ENCODE measurements around the gene SMG5. TPM values are rescaled to one million over a fixed set of nuclear protein-coding genes. Genes with fewer than 3 reads are reported as not detected.
A peak's percentile ranks its signal among the peaks of the same experiment; 100 is the strongest.

Gene SMG5
- total RNA-seq, 2 experiments from 2014 or later = 51.6 to 56.1 TPM

DNA sequence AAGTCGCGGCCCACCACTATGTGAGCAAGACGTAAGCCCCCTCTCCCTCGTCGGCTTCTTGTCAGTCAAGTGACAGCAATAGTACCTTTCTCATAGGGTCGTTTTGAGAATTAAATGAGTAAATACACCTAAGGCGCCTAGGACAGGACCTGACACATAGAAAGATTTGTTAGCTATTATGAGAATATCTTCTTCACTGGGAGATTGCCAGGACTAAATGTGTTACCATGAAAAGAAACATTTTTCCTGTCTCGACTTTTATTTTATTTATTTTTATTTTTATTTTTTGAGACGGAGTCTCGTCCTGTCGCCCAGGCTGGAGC lies 69.0 kb downstream of the SMG5 start:
- no peaks in the 10 kb centered on the region for H3K27me3 Mint-ChIP-seq
- Histone ChIP-seq H3K9me3 (ENCODE audit: control insufficient read depth in 1 of 2, insufficient read depth in 1 of 2, low read length in 2 of 2) (no peaks in the 10 kb centered on the region), H3K4me1 (ENCODE audit: insufficient read depth, low read length) (peaks cover 51% of the 10 kb centered on the region), H3K27ac (ENCODE audit: low read depth in 1 of 2, low read length in 2 of 2) (peak overlapping the region; percentile 90 to 98), H3K36me3 (ENCODE audit: insufficient read depth, low read length) (peaks cover 28% of the 10 kb centered on the region), H3K4me3 (ENCODE audit: low read length) (peak overlapping the region; percentile 69), H3K27me3 (ENCODE audit: control insufficient read depth in 1 of 2, insufficient read depth in 2 of 2, low read length in 2 of 2) (no peaks in the 10 kb centered on the region)
- no peaks in the 10 kb centered on the region for H3K9me3 Mint-ChIP-seq
- peak overlapping the region; percentile 98 for H3K4me3 Mint-ChIP-seq
- ATAC-seq (ENCODE audit: poor library complexity) = no peak
- TF ChIP-seq, protein P1, sequence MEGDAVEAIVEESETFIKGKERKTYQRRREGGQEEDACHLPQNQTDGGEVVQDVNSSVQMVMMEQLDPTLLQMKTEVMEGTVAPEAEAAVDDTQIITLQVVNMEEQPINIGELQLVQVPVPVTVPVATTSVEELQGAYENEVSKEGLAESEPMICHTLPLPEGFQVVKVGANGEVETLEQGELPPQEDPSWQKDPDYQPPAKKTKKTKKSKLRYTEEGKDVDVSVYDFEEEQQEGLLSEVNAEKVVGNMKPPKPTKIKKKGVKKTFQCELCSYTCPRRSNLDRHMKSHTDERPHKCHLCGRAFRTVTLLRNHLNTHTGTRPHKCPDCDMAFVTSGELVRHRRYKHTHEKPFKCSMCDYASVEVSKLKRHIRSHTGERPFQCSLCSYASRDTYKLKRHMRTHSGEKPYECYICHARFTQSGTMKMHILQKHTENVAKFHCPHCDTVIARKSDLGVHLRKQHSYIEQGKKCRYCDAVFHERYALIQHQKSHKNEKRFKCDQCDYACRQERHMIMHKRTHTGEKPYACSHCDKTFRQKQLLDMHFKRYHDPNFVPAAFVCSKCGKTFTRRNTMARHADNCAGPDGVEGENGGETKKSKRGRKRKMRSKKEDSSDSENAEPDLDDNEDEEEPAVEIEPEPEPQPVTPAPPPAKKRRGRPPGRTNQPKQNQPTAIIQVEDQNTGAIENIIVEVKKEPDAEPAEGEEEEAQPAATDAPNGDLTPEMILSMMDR (IDR thresholded peaks at IDR 0.05) = no peak
- CTCF ChIA-PET = interaction anchor here (0.8 to 4.5 kb wide), 3 partner anchors 11 to 117 kb away, joined by 3 to 45 read pairs (median 6); partner anchors contain the start of gene SMG5
- DNase-seq = no peak
- intact Hi-C loops (cut with DNase I, micrococcal nuclease) = loop anchor here in 1 of 2 experiments (5.0 to 10.0 kb wide), 2 partner anchors 124 to 531 kb away; partner anchors contain the start of genes CCT3, MRPL24 and TSACC
- POLR2A ChIA-PET = interaction anchor here (0.8 to 2.8 kb wide), 26 partner anchors 11 to 576 kb away, joined by 3 to 46 read pairs (median 6); partner anchors contain the start of genes CCT3, SEMA4A, SLC25A44 and SMG5
- peak overlapping the region; percentile 99 for H3K27ac Mint-ChIP-seq
- H3K4me1 Mint-ChIP-seq (ENCODE audit: low read depth) = peaks cover 40% of the 10 kb centered on the region
- peaks cover 74% of the 10 kb centered on the region for H3K36me3 Mint-ChIP-seq (ENCODE audit: low read depth)

DNA sequence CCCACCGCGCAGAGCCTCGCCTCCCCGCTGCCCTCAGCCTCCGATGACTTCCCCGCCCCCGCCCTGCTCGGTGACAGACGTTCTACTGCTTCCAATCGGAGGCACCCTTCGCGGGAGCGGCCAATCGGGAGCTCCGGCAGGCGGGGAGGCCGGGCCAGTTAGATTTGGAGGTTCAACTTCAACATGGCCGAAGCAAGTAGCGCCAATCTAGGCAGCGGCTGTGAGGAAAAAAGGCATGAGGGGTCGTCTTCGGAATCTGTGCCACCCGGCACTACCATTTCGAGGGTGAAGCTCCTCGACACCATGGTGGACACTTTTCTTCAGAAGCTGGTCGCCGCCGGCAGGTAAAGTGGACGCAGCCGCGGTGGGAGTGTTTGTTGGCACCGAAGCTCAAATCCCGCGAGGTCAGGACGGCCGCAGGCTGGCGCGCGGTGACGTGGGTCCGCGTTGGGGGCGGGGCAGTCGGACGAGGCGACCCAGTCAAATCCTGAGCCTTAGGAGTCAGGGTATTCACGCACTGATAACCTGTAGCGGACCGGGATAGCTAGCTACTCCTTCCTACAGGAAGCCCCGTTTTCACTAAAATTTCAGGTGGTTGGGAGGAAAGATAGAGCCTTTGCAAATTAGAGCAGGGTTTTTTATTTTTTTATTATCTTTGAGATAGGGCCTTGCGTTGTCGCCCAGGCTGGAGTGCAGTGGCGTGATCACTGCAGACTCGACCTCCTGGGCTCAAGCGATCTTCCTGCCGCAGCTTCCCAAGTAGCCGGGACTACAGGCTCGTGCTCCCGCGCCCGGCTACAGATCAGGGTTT lies 69.6 kb downstream of the SMG5 start, which contains the start of gene PMF1:
Gene PMF1, plus strand, starts transcription at position 175 of the 811 bp plus-strand sequence. Its CDS starts 9 bp downstream, at position 184.
- peak; percentile 96 for ATAC-seq (ENCODE audit: poor library complexity)
- Histone ChIP-seq H3K9me3 (ENCODE audit: control insufficient read depth in 1 of 2, insufficient read depth in 1 of 2, low read length in 2 of 2) (no peaks in the 10 kb centered on the region), H3K36me3 (ENCODE audit: insufficient read depth, low read length) (peaks cover 33% of the 10 kb centered on the region), H3K4me1 (ENCODE audit: insufficient read depth, low read length) (peaks cover 46% of the 10 kb centered on the region), H3K27me3 (ENCODE audit: control insufficient read depth in 1 of 2, insufficient read depth in 2 of 2, low read length in 2 of 2) (no peaks in the 10 kb centered on the region), H3K27ac (ENCODE audit: low read depth in 1 of 2, low read length in 2 of 2) (peak within 1 kb of the TSS; percentile 90 to 98), H3K4me3 (ENCODE audit: low read length) (peak within 1 kb of the TSS; percentile 69)
- H3K36me3 Mint-ChIP-seq (ENCODE audit: low read depth) = peaks cover 76% of the 10 kb centered on the region
- CTCF ChIA-PET = interaction anchor here (0.7 to 4.5 kb wide), 4 partner anchors 11 to 116 kb away, joined by 3 to 45 read pairs (median 4); partner anchors contain the start of genes SLC25A44 and SMG5
- no peaks in the 10 kb centered on the region for H3K27me3 Mint-ChIP-seq
- peak within 1 kb of the TSS; percentile 98 for H3K4me3 Mint-ChIP-seq
- H3K4me1 Mint-ChIP-seq (ENCODE audit: low read depth) = peaks cover 37% of the 10 kb centered on the region
- TF ChIP-seq, protein P1 (IDR thresholded peaks at IDR 0.05) = no peak
- H3K9me3 Mint-ChIP-seq = no peaks in the 10 kb centered on the region
- POLR2A ChIA-PET = interaction anchor here (0.6 to 2.8 kb wide), 40 partner anchors 9 to 576 kb away, joined by 3 to 46 read pairs (median 4); partner anchors contain the start of genes ARHGEF2, CCT3, GON4L and KHDC4
- intact Hi-C loops (cut with DNase I, micrococcal nuclease) = loop anchor here (1.0 to 10.0 kb wide), 3 partner anchors 20 to 532 kb away; partner anchors contain the start of genes CCT3 (in 1 of the 2), MRPL24 (in 1 of the 2) and TSACC (in 1 of the 2)
- peak; percentile 90 to 97 (median 94) for DNase-seq
- peak within 1 kb of the TSS; percentile 99 for H3K27ac Mint-ChIP-seq

DNA sequence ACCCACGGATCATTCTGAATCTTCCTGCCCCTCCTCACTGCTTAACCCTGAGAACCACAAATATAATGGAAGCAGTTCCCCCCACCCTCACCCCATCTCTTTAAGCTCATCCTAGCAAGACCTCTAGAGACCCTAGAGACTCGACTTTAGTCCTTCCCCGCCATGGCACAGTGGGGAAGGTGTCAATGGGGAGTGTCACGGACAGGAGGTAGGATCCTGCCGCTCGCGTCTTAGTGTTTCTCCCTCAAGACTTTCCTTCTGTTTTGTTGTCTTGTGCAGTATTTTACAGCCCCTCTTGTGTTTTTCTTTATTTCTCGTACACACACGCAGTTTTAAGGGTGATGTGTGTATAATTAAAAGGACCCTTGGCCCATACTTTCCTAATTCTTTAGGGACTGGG lies 70.5 kb downstream of the SMG5 start:
- Histone ChIP-seq H3K4me1 (ENCODE audit: insufficient read depth, low read length) (peaks cover 38% of the 10 kb centered on the region), H3K4me3 (ENCODE audit: low read length) (peak overlapping the region; percentile 69), H3K9me3 (ENCODE audit: control insufficient read depth in 1 of 2, insufficient read depth in 1 of 2, low read length in 2 of 2) (no peaks in the 10 kb centered on the region), H3K27ac (ENCODE audit: low read depth in 1 of 2, low read length in 2 of 2) (peak overlapping the region; percentile 90 to 98), H3K27me3 (ENCODE audit: control insufficient read depth in 1 of 2, insufficient read depth in 2 of 2, low read length in 2 of 2) (no peaks in the 10 kb centered on the region), H3K36me3 (ENCODE audit: insufficient read depth, low read length) (peaks cover 41% of the 10 kb centered on the region)
- peaks cover 75% of the 10 kb centered on the region for H3K36me3 Mint-ChIP-seq (ENCODE audit: low read depth)
- H3K27ac Mint-ChIP-seq = peak overlapping the region; percentile 99
- TF ChIP-seq, protein P1 (IDR thresholded peaks at IDR 0.05) = no peak
- peaks cover 28% of the 10 kb centered on the region for H3K4me1 Mint-ChIP-seq (ENCODE audit: low read depth)
- ChIA-PET CTCF (interaction anchor here (4.5 kb wide), 1 partner anchor 12 kb away, joined by 45 read pairs; no protein-coding TSS in a partner anchor), POLR2A (interaction anchor here (0.7 to 2.8 kb wide), 31 partner anchors 8 to 355 kb away, joined by 3 to 46 read pairs (median 6); partner anchors contain the start of genes ARHGEF2, GON4L, KHDC4 and SEMA4A)
- no peaks in the 10 kb centered on the region for H3K27me3 Mint-ChIP-seq
- intact Hi-C loops (cut with DNase I, micrococcal nuclease) = loop anchor here (1.0 to 10.0 kb wide), 3 partner anchors 19 to 533 kb away; partner anchors contain the start of genes CCT3 (in 1 of the 2), MRPL24 (in 1 of the 2) and TSACC (in 1 of the 2)
- ATAC-seq (ENCODE audit: poor library complexity) (no peak), DNase-seq (no peak)
- no peaks in the 10 kb centered on the region for H3K9me3 Mint-ChIP-seq
- peak overlapping the region; percentile 98 for H3K4me3 Mint-ChIP-seq

All from CD4-positive, alpha-beta T cell (primary cell).